Tibial artery (tissue), 4 donors: ENCODE results near the gene MCC.

Source experiments
- DNase-seq, 2 donors: peaks; one replicate each; pipeline ENCODE4 v3.0.0-alpha.2; 2019
- H3K27ac ChIP-seq, 2 donors: fragments of 200-600 bp; sonication (generic) in 1 of 2; 1 replicate in 1 of 2; 2 replicates in 1 of 2; pipeline ENCODE4 v1.5.1; 2018 to 2019; ENCODE audit warnings: mild to moderate bottlenecking in 1 of 2
- H3K27me3 ChIP-seq, 2 donors: fragments of 200-600 bp; sonication (generic) in 1 of 2; one replicate each; pipeline versions ENCODE4 v1.5.1 to v1.6.0; 2016 to 2019
- H3K36me3 ChIP-seq, 3 donors: fragments of 200-600 bp; sonication (generic) in 2 of 3; one replicate each; pipeline ENCODE4 v1.5.1; 2016 to 2019; ENCODE audit warnings: mild to moderate bottlenecking in 2 of 3
- H3K4me1 ChIP-seq, 4 donors: fragments of 200-600 bp; sonication (generic) in 2 of 4; 1 replicate in 3 of 4; 2 replicates in 1 of 4; pipeline ENCODE4 v1.5.1; 2016 to 2019
- H3K4me3 ChIP-seq, 2 donors: fragments of 200-600 bp; sonication (generic) in 1 of 2; 1 replicate in 1 of 2; 2 replicates in 1 of 2; pipeline ENCODE4 v1.5.1; 2018 to 2019; ENCODE audit warnings: mild to moderate bottlenecking in 2 of 2
- H3K9me3 ChIP-seq, 3 donors: fragments of 200-600 bp; sonication (generic) in 1 of 3; one replicate each; pipeline ENCODE4 v1.5.1; 2016 to 2019
- CTCF ChIP-seq, 2 experiments: fragments of 200-600 bp in 1 of 2; fragments of 450-650 bp in 1 of 2; IDR thresholded peaks; one replicate each; pipeline ENCODE4 v1.5.1; 2017 to 2019; ENCODE audit warnings: antibody characterized with exemption in 2 of 2, mild to moderate bottlenecking in 1 of 2, moderate library complexity in 1 of 2
- intact Hi-C: fragments of 100-400 bp; cut with DNase I; formaldehyde crosslinking; loops from one replicate; pipeline ENCODE4 v1.15.0; 2023; ENCODE audit warnings: low total_unique reads

The MCC gene

GRCh38 chr5:113132564-113132963, 355.7 kb downstream of the MCC start:
- intact Hi-C loops: no loop called here
- no peak for TF ChIP-seq CTCF (IDR thresholded peaks at IDR 0.05)
- H3K4me1 ChIP-seq: no peaks in the 10 kb centered on the region
- no peak overlapping the region for H3K4me3 ChIP-seq
- no peak overlapping the region for H3K27ac ChIP-seq
- no peaks in the 10 kb centered on the region for H3K9me3 ChIP-seq
- no peaks in the 10 kb centered on the region for H3K27me3 ChIP-seq
- no peaks in the 10 kb centered on the region for H3K36me3 ChIP-seq
- no peak for DNase-seq

- Histone ChIP-seq H3K36me3 (no peaks in the 10 kb centered on the region), H3K4me1 (no peaks in the 10 kb centered on the region), H3K4me3 (no peak overlapping the region), H3K27ac (no peak overlapping the region), H3K9me3 (no peaks in the 10 kb centered on the region), H3K27me3 (no peaks in the 10 kb centered on the region)
- TF ChIP-seq CTCF (IDR thresholded peaks at IDR 0.05): no peak
- DNase-seq: no peak
- intact Hi-C loops: no loop called here
Observed at GRCh38 chr5:113128641-113129330, 359.5 kb downstream of the MCC start.

- Histone ChIP-seq H3K9me3 (no peaks in the 10 kb centered on the region), H3K27ac (no peak overlapping the region), H3K27me3 (no peaks in the 10 kb centered on the region), H3K36me3 (no peaks in the 10 kb centered on the region), H3K4me1 (no peaks in the 10 kb centered on the region), H3K4me3 (no peak overlapping the region)
- intact Hi-C loops: no loop called here
- no peak for TF ChIP-seq CTCF (IDR thresholded peaks at IDR 0.05)
- no peak for DNase-seq
Observed at GRCh38 chr5:113128082-113128481, 360.2 kb downstream of the MCC start.

GRCh38 chr5:113127021-113127420, 361.2 kb downstream of the MCC start:
- Histone ChIP-seq H3K27me3 (no peaks in the 10 kb centered on the region), H3K36me3 (no peaks in the 10 kb centered on the region), H3K9me3 (no peaks in the 10 kb centered on the region), H3K4me3 (no peak overlapping the region), H3K4me1 (no peaks in the 10 kb centered on the region), H3K27ac (no peak overlapping the region)
- TF ChIP-seq CTCF (IDR thresholded peaks at IDR 0.05): no peak
- no peak for DNase-seq
- intact Hi-C loops: no loop called here

- Histone ChIP-seq H3K27me3 (no peaks in the 10 kb centered on the region), H3K4me1 (no peaks in the 10 kb centered on the region), H3K4me3 (no peak overlapping the region), H3K27ac (no peak overlapping the region), H3K36me3 (no peaks in the 10 kb centered on the region), H3K9me3 (no peaks in the 10 kb centered on the region)
- no peak for TF ChIP-seq CTCF (IDR thresholded peaks at IDR 0.05)
- DNase-seq: no peak
- intact Hi-C loops: no loop called here
Observed at GRCh38 chr5:113125371-113125770, 362.9 kb downstream of the MCC start.

GRCh38 chr5:113124914-113125313, 363.3 kb downstream of the MCC start:
- intact Hi-C loops: no loop called here
- Histone ChIP-seq H3K9me3 (no peaks in the 10 kb centered on the region), H3K27ac (no peak overlapping the region), H3K36me3 (no peaks in the 10 kb centered on the region), H3K4me3 (no peak overlapping the region), H3K4me1 (no peaks in the 10 kb centered on the region), H3K27me3 (no peaks in the 10 kb centered on the region)
- no peak for TF ChIP-seq CTCF (IDR thresholded peaks at IDR 0.05)
- DNase-seq: no peak
